Adipocyte (in vitro differentiated cells): ENCODE measurements around the gene DGKB.
A peak's percentile ranks its signal among the peaks of the same experiment; 100 is the strongest.

ENCODE experiments used
- DNase-seq: peaks from one replicate; pipeline ENCODE4 v3.0.0-alpha.2; 2015; ENCODE audit warnings: low read depth
- H3K27me3 ChIP-seq: replicated peaks from 2 replicates; pipeline ENCODE4 v1.7.0; 2013; ENCODE audit warnings: mild to moderate bottlenecking, low read length, moderate library complexity; ENCODE audit not compliant: control insufficient read depth, insufficient read depth
- H3K36me3 ChIP-seq: 2 replicates; pipeline ENCODE4 v1.7.0; 2013; ENCODE audit warnings: low read length, mild to moderate bottlenecking, moderate library complexity; ENCODE audit not compliant: control insufficient read depth, insufficient read depth, severe bottlenecking
- H3K4me1 ChIP-seq: 2 replicates; pipeline ENCODE4 v1.7.0; 2013; ENCODE audit warnings: mild to moderate bottlenecking, low read length, moderate library complexity; ENCODE audit not compliant: control insufficient read depth, insufficient read depth
- H3K4me3 ChIP-seq: 2 replicates; pipeline ENCODE4 v1.7.0; 2013; ENCODE audit warnings: mild to moderate bottlenecking, low read length, moderate library complexity
- H3K9ac ChIP-seq: 2 replicates; pipeline ENCODE4 v1.7.0; 2013; ENCODE audit warnings: mild to moderate bottlenecking, low read length, moderate library complexity
- H3K9me3 ChIP-seq: 2 replicates; pipeline ENCODE4 v1.7.0; 2013; ENCODE audit warnings: mild to moderate bottlenecking, low read length, moderate library complexity; ENCODE audit not compliant: control insufficient read depth

Gene DGKB

DNA sequence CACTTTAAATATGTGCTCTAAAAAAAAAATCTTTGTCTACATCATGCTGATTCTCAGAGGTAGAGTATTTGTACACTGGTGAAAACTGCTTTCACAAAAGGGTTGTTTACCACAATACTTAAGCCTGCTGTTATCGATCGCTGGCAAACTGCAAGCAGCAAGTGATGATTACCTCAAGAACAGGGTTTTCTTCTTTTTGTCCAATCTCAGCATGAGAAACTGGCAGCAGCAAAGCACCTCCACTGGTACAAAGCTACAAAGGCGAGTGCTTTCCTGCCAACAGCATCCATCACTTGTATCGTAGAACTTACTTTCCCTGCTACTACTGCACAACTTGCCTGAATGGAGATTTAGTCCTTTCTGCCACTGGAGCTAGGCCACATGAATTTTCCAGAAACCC, 276.5 kb downstream of the DGKB start:
- no peaks in the 10 kb centered on the region for H3K27me3 ChIP-seq
- H3K4me1 ChIP-seq, result no peaks in the 10 kb centered on the region
- DNase-seq, result no peak
- no peaks in the 10 kb centered on the region for H3K36me3 ChIP-seq
- H3K9me3 ChIP-seq, result no peaks in the 10 kb centered on the region
- no peak overlapping the region for H3K9ac ChIP-seq
- no peak overlapping the region for H3K4me3 ChIP-seq

DNA sequence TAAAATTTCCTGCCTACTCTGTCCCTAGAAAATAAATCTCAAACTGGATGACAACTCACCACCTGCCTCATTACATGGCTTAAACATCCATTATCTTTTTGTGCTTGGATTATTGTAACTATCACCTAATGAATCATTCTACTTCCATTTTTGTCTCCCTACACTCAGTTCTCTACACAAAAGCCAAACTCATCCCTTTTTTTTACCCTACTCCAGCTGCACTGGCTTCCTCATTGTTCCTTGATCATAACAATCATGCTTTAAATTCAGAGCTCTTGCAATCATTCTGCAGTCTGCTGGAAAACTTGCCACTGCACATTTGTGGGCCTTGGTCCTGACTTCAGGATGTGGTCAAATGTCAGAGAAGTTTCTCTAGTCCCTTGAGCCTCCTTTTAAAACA, 280.0 kb downstream of the DGKB start:
- no peaks in the 10 kb centered on the region for H3K27me3 ChIP-seq
- DNase-seq, result no peak
- H3K4me3 ChIP-seq, result no peak overlapping the region
- H3K36me3 ChIP-seq, result no peaks in the 10 kb centered on the region
- H3K4me1 ChIP-seq, result no peaks in the 10 kb centered on the region
- no peak overlapping the region for H3K9ac ChIP-seq
- H3K9me3 ChIP-seq, result no peaks in the 10 kb centered on the region

DNA sequence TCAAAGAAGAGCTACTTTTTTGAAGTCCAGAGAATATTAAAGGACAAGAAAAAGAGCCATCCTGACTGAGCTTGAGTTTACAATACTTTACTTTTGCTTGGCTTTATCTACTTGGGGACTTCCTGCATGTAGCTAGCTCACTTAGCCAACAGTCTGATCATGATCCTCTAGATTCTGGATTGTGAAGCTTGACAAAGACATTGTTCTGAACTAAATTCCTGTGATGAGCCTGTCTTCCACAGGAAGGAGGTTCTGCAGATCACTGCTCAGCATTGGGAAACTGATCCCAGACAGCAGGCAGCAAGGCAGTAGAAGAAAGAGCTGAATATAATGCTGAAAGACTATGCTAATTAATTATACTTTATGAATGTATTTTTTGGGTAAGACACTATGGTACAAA, 296.4 kb downstream of the DGKB start:
- Histone ChIP-seq H3K9me3 (no peaks in the 10 kb centered on the region), H3K4me3 (no peak overlapping the region), H3K36me3 (no peaks in the 10 kb centered on the region), H3K9ac (no peak overlapping the region), H3K4me1 (no peaks in the 10 kb centered on the region), H3K27me3 (no peaks in the 10 kb centered on the region)
- peak; percentile 33 for DNase-seq

DNA sequence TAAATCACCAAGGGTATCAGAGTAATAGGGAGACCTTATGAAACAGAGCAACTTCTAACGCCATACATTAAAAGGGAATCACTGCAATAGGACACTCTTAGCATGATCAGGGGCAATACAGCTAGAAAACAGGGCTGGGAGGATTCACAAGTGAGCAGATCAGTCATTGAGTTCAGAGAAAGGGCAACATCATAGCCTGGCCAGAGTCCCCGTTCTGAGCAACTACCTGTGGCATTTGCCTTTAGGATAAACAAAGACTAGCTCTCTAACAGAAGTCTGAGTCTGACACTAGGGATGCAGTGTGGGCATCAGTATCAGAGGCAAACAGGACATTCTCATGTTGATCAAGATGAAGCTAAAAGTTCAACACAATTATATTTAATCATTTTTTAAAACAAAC, 297.9 kb downstream of the DGKB start:
- no peaks in the 10 kb centered on the region for H3K27me3 ChIP-seq
- no peak overlapping the region for H3K4me3 ChIP-seq
- H3K9me3 ChIP-seq, result no peaks in the 10 kb centered on the region
- peak; percentile 15 for DNase-seq
- H3K4me1 ChIP-seq, result no peaks in the 10 kb centered on the region
- no peaks in the 10 kb centered on the region for H3K36me3 ChIP-seq
- H3K9ac ChIP-seq, result no peak overlapping the region

DNA sequence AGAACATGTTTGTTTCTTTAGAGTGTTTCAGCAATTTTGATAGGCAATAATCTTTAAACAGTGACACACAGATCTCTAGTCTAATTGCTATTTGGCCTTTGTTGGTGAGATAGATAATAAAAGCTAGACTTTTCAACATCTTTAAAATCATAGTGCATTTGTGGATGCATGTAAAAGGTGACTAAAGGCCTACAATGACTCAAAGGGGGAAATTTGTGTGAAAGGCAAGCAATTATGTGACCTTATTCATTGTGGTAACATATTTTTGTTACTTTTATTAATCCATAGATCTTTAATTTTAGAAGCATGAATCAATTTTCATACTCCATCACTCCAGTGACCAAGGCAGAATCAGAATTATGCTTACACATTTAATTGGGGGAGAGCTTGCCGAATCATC, 299.7 kb downstream of the DGKB start:
- Histone ChIP-seq H3K36me3 (no peaks in the 10 kb centered on the region), H3K9me3 (no peaks in the 10 kb centered on the region), H3K4me3 (no peak overlapping the region), H3K4me1 (no peaks in the 10 kb centered on the region), H3K9ac (no peak overlapping the region), H3K27me3 (no peaks in the 10 kb centered on the region)
- no peak for DNase-seq

DNA sequence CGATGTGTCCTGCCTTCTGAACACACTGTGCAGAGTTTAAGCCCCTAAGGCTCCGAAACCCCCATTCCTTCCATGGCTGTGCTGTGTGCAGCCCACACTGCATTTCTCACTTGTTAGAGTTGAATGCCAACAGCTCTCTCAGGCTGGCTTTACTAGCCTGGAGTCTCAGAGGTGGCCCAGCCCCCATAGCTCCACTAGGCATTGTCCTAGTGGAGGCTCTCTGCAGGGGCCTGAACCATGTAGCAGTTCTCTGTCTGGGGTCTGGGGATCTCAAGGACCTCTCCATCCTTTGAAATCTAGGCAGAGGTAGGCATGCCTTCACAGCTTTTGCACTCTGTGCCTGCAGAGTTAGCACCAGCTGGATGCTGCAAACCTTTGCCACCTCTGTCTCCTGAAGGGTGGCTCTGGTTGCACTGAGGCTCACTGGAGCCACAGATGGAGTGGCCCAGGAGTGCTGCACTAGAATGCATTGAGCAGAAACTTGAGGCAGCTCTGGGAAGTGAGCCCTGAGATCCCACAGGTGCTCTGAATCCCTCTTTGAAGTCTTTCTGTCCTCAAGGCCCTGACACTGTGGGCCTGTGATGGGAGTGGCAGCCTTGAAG, 301.7 kb downstream of the DGKB start:
- no peaks in the 10 kb centered on the region for H3K27me3 ChIP-seq
- H3K9ac ChIP-seq, result no peak overlapping the region
- DNase-seq, result no peak
- H3K4me1 ChIP-seq, result no peaks in the 10 kb centered on the region
- H3K36me3 ChIP-seq, result no peaks in the 10 kb centered on the region
- H3K4me3 ChIP-seq, result no peak overlapping the region
- H3K9me3 ChIP-seq, result no peaks in the 10 kb centered on the region

DNA sequence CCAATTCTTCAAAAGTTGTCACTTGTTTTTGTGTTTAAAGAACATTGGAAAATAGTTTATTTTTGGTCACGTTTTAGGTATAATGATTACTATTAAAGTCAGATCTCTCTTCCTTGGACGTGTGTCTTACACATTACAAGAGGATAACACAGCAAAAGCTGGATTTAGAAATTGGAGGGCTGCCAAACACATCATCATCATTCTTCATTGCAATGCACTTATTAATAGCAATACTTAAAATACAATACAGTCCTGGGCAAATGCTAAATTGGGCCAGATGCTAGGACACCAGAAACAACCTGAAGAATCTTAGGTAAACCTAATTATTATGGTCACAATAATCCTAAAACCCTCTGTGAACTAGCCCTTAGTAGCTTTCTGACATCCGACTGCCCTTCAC, 303.6 kb downstream of the DGKB start:
- no peak for DNase-seq
- Histone ChIP-seq H3K4me3 (no peak overlapping the region), H3K9ac (no peak overlapping the region), H3K4me1 (no peaks in the 10 kb centered on the region), H3K9me3 (no peaks in the 10 kb centered on the region), H3K27me3 (no peaks in the 10 kb centered on the region), H3K36me3 (no peaks in the 10 kb centered on the region)

DNA sequence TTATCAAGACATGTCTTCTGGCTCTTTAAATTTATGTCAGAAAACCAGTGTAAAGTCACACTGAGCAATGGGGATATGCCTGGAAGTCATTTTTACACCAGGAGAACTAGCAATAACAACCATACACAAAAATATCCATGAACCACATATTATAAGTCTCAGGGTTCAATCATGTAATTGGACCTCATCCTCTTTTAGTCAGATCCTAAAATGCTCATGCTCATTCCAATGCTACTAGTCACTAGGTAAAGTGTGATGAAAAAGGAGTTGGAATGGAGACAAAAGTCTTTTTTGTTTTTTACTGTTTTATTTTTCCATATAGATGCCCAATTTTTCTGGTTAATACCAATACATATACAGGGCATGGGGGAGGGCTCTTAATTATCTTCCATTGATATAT, 306.1 kb downstream of the DGKB start:
- no peaks in the 10 kb centered on the region for H3K36me3 ChIP-seq
- H3K27me3 ChIP-seq, result no peaks in the 10 kb centered on the region
- DNase-seq, result peak; percentile 37
- H3K4me3 ChIP-seq, result no peak overlapping the region
- no peaks in the 10 kb centered on the region for H3K9me3 ChIP-seq
- H3K4me1 ChIP-seq, result no peaks in the 10 kb centered on the region
- no peak overlapping the region for H3K9ac ChIP-seq

DNA sequence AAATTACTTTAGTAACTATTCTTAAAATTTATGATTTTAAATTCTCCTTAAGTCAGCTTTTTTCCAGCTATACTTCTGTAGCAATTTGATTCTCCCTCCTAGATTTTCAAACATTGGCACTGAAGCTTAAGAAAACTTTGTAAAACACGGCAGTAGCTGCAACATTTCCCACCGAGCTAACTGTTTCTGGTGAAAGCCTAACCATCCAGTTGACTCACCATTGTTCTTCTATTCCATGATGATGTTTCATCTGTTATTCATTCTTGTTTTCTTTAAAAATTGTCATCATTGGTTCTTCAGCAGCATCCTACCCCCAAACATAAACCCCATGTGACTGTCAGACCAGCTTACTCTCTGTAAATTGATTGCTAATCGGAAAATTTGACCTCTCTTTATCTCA, 312.3 kb downstream of the DGKB start:
- DNase-seq, result no peak
- Histone ChIP-seq H3K9ac (no peak overlapping the region), H3K9me3 (peaks cover 16% of the 10 kb centered on the region), H3K4me3 (no peak overlapping the region), H3K27me3 (no peaks in the 10 kb centered on the region), H3K4me1 (no peaks in the 10 kb centered on the region), H3K36me3 (no peaks in the 10 kb centered on the region)

DNA sequence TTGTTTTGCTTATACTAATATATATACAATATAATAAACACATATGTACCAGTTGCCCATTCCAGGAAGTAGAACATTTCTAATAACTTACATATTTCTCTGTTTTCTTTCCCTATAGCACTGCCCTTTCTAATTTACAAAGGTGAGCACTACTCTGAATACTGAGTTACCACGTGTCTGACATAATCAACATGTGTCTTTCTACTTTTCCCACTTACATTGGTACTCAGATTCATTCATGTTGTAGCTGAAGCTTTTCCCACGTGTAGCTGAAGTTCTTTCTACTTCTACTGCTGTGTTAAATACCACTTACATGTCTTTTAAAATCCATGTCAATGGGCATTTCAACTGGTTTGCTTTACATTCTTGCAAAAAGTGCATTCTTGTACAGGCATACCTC, 317.3 kb downstream of the DGKB start:
- Histone ChIP-seq H3K9ac (no peak overlapping the region), H3K36me3 (no peaks in the 10 kb centered on the region), H3K4me3 (peak overlapping the region; percentile 35), H3K27me3 (no peaks in the 10 kb centered on the region), H3K4me1 (no peaks in the 10 kb centered on the region), H3K9me3 (peaks cover 24% of the 10 kb centered on the region)
- DNase-seq, result no peak

DNA sequence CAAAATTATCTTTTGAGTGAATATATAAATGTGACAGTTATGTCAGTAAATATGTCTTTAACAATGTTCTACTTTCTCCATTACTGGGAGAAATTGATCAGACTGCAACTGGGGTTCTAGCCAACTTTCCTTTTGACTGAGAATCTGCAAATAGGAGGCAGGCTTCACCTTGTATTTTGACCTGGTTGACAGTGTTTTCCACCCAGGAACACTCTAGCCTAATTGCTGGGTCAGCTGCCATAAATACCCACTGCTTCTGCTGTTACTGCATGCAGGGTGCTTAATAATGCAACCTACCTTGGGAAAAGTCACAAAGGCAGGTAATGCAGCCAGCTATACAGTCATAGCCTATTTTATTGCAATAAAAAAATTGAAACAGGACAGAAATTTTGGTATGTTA, 319.0 kb downstream of the DGKB start:
- no peak overlapping the region for H3K9ac ChIP-seq

DNA sequence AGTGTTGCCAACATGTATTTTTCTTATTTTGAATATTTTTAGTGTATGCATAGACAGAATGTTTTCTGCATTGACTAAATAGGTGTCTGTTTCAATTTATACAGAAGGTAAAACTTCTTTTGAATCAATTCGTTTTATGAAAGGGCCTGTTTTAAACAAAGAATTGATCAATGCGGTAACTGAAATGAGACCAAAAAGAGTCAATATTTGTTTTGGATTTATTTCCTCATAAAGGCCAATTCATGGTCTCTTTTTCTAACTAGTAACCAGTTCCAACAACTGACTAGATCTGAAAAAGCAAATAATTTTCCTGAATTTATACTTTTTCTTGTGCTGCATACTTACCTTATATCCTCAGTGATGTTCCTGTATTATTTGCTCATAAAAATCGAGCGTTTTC, 320.5 kb downstream of the DGKB start:
- Histone ChIP-seq H3K9me3 (peaks cover 24% of the 10 kb centered on the region), H3K4me1 (no peaks in the 10 kb centered on the region), H3K4me3 (no peak overlapping the region), H3K9ac (no peak overlapping the region), H3K27me3 (no peaks in the 10 kb centered on the region), H3K36me3 (no peaks in the 10 kb centered on the region)
- DNase-seq, result no peak

More for the DNA sequence above, 319.0 kb downstream of the DGKB start:
- no peak overlapping the region for H3K4me3 ChIP-seq
- no peaks in the 10 kb centered on the region for H3K27me3 ChIP-seq
- H3K4me1 ChIP-seq, result no peaks in the 10 kb centered on the region
- H3K36me3 ChIP-seq, result no peaks in the 10 kb centered on the region
- DNase-seq, result no peak
- H3K9me3 ChIP-seq, result peaks cover 24% of the 10 kb centered on the region
